Activated effector memory CD4-positive, alpha-beta T cell treated with anti-CD3 and anti-CD28 coated beads, Interleukin-2, amount 50 U/mL, for 16 hours (primary cell): ENCODE measurements around the gene SHROOM3.

Source experiments
- DNase-seq: peaks from one replicate; pipeline ENCODE4 v3.0.0-alpha.2; 2020

Gene SHROOM3

DNA sequence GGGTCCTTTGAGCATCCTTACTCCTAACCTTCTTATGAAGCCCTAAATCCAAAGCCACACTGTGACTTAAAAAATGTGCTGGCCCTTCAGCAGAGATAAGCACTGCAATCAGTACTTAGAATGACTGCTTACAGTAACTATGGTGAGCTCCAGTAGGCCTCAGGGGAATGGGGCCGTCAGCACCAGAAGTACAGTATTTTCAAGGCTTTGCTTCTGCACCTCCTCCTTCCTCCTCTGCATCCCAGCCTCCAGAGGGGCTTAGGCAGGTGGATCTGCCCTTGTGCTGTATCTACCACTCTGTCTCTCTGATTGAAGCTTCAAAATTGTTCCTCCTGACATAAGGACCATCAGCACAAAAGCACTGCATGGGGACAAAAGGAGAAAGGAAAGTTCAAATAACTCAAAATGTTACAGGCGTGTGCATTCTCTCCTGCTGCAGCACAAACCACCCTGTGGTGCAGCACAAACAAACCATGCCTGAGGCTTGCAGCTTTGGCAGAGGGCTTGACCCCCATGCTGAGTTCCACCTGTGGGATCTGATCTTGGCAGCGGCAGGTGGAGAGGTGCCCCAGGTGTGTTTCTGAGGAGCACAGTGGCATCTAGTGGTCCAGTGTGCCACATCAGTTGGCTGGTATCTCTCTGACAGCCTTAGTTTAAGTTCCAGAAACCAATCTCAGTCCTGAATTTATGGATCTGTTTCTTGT, 298.2 kb downstream of the SHROOM3 start:
- no peak for DNase-seq

DNA sequence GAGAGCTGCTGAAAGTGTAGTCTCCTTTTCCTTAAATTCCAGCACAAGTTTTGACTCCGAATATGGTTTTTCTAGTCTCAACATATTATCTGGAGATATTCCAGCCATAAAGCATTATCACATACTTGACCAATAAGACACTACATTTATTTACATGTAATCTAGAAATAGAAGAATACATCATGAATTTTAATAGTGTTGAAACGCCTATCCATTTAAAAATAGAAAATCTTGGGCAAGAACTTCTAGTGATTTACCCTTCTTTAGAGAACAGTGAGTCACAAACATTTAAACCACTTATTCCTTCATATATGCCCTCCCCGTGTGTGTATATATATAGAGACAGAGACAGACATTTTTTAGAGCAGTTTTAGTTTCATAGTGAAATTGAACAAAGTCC, 301.4 kb downstream of the SHROOM3 start:
- DNase-seq = no peak

DNA sequence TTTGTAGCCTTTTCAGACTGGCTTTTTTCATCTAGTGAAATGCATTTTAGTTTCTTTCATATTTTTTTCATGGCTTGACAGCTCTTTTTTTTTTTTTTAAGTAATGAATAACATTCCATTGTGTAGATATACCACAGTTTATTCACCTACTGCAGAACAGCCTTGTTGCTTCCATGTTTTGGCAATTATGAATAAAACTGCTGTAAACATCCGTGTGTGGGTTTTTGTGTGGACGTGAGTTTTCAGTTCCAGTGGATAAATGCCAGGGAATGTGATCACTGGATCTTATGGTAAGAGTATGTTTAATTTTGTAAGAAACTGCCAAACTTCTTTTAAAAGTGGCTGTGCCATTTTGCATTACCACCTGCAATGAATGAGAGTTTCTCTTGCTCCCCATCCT, 302.2 kb downstream of the SHROOM3 start:
- DNase-seq = no peak

DNA sequence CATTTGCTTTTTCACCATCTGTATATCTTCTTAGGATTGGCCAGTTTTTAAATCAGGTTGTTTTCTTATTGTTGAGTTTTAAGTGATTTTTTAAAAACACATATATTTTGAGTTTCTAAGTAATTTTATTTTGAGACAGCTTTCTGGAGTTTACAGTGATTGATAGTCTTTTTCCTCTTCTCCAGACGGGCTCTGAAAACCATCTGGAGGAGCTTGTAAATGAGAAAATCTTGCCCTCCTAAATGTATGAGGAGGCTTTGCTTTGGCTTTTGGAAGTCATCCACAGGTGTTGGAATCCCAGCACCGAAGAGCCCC, 302.7 kb downstream of the SHROOM3 start:
- DNase-seq = no peak

DNA sequence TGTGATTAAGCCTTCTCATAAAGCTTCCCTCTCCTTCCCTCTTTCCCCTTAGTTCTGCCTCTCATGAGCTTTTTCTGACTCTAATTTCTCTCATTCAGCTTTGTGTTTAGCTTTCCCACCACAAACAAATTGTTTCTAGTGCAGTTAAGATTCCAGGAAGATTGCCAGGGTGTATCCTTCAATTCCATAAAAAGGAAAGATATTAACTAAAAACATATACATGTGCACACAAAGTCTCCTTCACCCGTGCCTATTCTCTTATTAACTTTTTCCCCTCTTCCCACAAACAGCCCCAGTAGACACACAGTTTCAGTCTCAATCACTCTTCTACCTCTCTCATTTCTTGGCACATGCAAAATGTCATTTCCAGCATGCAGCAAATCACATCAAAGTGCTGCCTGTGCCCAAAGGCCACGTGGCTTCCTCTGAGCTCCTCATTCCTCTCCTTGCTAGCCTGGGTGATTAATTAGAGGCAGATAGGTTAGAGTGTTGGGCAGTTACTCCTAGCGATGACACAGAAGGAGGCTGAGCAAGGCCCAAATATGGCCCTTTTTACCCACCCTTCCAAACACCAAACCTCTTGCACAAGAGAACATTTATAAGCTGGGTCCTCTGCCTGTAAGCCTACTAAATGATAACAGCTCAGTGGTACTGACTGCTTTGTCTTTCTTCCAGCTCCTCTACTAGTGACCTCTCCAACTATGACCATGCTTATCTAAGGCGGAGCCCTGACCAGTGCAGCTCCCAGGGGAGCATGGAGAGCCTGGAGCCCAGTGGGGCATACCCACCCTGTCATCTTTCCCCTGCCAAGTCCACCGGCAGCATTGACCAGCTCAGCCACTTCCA, 303.3 kb downstream of the SHROOM3 start:
- no peak for DNase-seq

DNA sequence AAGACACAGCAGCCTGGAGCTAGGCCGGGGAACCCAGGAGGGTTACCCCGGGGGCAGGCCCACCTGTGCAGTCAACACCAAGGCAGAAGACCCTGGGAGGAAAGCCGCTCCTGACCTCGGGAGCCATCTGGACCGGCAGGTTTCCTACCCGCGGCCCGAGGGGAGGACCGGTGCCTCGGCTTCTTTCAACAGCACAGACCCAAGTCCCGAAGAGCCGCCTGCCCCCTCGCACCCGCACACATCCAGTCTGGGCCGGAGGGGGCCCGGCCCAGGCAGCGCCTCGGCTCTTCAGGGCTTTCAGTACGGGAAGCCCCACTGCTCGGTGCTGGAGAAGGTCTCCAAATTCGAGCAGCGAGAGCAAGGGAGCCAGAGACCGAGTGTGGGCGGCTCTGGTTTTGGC, 305.2 kb downstream of the SHROOM3 start:
- no peak for DNase-seq

DNA sequence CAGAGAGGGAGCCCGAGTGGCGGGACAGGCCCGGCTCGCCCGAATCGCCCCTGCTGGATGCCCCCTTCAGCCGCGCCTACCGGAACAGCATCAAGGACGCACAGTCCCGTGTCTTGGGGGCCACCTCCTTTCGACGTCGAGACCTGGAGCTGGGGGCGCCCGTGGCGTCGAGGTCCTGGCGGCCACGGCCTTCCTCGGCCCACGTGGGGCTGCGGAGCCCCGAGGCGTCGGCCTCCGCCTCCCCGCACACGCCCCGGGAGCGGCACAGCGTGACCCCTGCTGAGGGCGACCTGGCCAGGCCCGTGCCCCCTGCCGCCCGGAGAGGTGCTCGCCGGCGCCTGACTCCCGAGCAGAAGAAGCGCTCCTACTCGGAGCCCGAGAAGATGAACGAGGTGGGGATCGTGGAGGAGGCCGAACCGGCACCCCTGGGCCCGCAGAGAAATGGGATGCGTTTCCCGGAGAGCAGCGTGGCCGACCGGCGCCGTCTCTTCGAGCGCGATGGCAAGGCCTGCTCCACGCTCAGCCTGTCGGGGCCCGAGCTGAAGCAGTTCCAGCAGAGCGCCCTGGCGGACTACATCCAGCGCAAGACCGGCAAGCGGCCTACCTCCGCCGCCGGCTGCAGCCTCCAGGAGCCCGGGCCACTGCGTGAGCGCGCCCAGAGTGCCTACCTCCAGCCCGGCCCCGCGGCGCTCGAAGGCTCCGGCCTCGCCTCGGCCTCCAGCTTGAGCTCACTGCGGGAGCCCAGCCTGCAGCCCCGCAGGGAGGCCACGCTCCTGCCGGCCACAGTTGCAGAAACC, 306.0 kb downstream of the SHROOM3 start:
- no peak for DNase-seq

DNA sequence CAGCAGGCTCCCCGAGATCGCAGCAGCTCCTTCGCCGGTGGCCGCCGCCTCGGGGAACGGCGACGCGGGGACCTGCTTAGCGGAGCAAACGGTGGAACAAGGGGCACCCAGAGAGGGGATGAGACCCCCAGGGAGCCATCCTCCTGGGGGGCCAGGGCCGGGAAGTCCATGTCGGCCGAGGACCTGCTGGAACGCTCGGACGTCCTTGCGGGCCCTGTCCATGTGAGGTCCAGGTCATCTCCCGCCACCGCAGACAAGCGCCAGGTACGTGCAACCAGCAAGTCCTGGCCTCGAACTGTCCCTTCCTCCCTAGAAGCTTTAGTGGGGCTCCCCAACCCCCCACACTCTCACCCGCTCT, 306.6 kb downstream of the SHROOM3 start:
- DNase-seq = no peak

DNA sequence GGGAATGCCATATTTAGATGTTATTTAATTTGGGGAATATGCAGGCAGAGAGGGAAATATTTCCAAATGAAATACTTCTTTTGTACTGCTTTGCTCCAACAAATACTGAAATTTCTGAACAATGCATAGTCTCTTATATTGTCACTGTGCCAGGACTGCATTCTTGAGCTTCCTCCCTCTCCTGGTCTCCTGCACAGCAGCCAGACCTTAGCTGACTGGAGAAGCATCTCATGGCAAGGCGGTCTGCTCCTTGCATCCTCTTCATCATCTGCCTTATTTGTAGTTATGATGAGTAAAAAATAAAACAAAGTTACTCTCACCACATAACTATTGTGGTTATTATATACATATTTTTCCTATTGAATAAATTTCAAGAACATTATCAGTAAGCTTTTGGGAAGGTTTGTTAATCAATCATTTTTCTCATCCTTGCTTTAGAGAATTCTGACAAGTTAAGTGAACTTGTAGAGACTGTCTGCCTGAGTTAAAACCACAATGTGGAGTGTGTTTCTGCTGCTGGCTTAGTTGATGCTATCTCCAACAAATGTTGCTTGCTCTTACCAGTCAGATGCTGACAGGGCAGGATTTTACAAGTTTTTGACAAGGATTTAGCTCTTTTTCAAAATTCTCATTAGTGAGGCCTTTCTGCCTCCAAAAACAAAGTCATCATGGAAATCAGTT, 309.4 kb downstream of the SHROOM3 start:
- DNase-seq = no peak

DNA sequence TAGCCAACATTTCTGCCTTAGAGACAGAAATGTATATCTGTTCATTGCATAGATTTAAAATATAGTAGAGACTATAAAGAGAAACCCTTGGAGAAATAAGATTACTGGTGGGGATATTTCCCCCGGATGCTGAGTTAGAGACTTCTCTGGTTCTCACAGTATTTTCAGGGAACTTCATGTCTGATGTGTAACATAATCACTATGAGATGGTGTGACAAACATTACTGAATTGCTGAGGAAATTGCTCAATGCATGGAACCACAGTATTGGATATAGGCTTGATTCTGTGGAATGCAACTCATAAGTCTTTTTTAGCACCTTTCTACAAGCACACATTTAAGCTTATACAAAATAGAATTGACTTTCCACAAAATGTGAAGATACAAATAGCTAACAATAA, 310.2 kb downstream of the SHROOM3 start:
- DNase-seq = no peak

DNA sequence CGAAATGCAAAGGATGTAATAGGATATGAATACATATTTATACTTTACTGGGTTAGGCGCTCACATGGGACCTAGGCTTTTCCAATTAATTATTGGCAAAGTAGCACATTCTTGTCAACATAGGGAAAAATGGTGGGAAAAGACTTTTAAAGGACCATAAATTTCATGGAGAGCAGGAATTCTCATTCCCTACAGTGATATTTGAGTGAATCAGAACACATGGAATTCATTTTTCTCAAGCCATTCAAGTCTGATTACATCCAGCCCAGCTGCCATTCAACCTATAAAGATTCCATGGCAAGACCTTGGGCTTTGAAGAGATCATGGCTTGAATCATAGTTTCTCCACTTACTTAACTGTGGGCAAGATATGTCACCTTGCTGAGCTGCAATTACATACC, 312.5 kb downstream of the SHROOM3 start:
- no peak for DNase-seq

DNA sequence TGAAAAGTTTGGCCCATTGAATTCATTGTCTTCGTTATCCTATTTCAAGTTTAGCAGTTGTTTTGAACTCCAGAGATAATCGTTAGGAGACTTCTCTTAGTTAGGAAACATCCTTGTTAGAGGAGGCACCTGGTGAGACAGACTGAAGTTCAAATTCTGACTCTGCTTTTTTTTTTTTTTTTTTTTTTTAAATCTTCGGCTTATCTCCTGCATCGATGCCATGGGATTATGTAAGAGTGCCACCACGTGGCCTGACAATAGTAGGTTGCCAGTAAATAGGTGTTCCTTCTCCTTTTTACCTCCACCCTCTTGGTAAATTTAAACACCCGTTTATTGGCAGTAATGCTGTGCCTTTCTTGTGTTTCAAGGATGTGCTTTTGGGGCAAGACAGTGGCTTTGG, 313.6 kb downstream of the SHROOM3 start:
- DNase-seq = no peak

DNA sequence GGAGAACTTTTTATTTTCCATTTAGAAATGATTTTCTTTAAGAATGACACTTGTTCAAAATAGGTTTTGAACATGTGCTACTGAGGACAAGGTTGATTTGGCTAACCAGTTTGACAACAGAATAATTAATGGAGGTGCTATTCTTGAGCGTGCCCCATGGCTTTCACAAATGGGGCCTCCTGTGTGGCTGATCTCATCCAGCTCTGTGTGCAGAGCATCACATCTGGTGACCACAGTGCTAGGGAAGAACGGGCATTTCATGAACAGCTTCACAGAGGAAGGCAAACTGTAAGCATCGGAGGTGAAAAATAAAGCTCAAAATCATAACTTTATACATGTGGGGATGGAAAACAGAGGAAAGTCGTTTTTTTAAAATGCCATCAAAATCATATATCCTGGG, 314.3 kb downstream of the SHROOM3 start:
- DNase-seq = no peak

DNA sequence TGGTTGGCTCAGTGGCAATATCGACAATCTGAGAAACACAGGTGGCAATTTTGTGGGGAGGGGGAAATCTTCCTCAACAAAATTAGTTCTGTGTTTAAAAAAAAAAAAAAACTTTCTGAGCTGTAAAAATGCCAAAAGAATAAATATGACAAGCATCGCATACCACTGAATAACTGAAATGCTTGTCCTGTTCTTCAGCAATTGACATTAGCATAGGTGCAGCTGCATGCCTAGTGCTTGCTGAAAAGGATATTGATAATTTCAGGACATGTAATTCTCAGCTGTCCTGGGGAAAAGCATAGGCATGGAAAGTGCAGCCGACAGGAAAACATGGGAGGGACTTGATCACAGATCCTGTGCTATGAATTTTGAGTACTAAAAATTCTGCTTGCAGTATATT, 315.7 kb downstream of the SHROOM3 start:
- DNase-seq = no peak

DNA sequence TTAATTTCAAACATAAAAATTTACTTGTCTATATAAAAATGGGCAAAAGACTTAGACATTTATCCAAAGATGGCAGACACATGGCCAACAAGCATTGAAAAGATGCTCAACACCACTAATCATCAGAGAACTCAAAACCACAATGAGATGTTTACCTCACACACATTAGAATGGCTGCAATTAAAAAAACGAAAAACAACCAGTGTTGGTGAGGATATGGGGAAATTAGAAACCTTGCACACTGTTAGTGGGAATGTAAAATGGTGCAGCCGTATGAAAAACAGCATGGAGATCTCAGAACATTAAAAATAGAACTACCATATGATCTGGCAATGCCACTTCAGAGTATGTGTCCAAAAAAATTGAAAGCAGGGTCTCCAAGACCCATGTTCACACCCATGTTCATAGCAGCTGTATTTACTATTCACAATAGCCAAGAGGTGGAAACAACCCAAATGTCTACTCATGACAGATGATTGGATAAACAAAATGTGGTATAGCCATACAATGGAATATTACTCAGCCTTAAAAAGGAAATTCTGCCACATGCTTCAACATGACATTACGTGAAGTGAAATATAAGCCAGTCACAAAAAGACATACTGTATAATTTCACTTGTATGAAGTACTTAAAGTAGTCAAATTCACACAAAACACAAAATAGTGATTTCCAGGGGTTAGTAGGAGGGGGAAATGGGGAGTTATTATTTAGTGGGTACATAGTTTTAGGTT, 316.7 kb downstream of the SHROOM3 start:
- DNase-seq = no peak

DNA sequence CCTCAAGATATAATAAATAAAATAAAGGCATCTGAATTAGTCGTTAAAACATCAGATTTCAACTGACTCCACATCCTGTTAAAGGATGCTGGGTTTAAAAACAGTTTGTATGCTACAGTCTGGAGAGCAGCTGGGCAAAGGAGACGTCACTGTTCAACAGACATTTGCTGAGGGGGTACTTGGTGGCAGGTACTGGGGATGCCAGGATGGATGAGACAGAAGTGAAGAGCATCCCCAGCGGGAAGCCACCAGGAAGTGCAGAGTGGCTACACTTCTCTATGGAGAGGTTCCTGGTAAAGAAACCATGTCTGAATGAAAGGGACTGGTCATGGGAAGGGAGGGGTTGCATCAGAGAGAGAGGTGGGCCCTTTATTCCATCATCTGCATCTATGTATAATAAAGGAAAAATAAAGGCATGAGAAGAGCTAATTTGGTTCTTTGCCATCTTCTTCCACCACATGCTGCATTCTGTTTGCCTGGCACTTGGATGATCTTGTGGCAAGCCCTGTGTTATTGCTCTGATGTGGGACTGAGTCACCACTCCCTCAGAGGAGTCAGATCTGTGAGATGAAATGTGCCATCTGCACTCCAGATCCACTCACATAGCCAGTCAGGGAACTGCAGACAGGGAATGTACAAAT, 318.0 kb downstream of the SHROOM3 start:
- no peak for DNase-seq

DNA sequence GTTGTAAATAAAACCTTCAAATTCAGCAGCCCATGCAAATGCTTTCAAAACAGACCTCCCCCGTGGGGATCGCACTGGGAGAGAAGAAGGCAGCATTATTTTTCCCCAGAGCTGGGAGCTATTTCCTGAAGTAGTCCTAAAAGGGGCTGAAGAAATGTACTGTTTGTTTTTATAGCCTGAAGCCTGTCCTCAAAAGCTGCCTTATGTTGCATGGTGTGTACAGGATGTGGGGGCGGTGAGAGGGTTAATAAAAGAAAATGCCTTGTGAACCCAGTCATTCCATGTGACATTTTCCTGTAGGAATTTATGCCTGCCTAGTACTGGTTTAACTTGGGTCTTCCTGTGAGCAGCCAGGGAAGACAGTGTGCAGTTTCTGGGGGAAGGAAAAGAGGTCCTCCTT, 318.8 kb downstream of the SHROOM3 start:
- no peak for DNase-seq

DNA sequence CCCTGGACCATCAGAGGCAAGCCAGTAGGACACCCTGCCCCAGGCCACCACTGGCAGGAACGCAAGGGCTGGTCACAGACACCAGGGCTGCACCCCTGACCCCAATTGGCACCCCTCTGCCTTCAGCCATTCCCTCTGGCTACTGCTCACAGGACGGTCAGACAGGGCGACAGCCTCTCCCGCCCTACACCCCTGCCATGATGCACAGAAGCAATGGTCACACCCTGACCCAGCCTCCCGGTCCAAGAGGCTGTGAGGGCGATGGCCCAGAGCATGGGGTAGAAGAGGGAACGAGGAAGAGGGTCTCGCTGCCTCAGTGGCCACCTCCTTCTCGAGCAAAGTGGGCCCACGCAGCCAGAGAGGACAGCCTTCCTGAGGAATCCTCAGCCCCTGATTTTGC, 319.4 kb downstream of the SHROOM3 start:
- DNase-seq = no peak

DNA sequence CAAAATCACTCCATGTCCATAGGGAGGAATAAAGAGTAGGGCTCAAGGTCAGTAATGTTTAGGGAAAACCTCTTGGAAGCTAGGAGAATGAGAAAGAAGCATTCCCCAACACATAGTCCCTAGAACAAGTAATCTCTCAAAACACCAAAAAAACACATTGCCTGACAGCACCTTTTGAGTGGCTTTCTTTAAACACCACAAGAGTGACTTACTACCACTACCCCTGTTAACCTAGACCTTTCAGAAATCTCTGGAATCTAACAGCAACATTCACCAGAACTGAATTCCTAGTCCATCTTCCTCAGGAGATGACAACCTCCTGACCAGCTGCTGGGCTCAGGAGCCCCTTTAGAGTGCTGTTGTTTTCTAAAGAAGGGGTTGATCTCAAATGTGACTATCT, 320.7 kb downstream of the SHROOM3 start:
- no peak for DNase-seq

DNA sequence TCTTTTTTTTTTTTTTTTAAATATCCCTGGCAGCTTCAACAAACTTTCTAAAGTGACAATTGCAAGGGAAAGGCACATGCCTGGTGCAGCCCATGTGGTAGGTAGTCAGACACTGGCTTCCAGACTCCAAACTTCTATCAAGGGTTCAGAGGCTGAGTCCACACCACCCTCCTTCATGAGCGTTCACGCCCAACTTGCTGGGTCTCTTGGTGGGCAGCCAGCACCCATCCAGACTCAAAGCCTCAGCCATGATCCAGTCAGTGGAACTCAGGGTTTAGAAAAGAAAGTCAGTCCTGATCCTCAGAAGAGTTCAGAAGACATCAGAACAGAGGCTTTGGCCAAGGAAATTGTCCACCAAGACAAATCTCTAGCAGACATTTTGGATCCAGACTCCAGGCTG, 321.4 kb downstream of the SHROOM3 start:
- DNase-seq = no peak

DNA sequence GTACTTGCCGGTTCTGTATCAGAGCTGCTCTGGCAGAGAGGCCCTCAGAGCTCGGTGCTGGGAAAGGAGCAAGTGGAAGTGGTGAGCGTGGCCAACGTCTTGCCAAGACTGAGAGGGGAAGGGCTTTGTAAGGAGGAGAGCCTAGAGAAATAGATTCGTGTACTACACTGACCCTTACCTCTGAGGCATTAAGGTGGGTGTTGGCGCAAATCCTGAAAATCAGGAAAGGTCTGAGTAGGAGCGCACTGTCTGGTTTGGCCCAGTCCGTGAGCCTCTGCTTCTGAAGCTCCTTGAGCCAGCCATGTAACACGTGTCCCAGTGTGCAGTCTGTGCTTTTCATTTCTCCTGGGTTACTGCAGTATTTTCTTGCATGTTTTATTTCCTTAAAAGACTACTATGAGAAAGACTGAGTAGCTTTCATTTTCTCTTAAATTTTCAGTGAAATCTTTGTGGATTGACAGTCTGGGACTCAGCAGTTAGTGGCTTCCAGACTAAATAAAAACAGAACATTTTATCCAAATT, 322.4 kb downstream of the SHROOM3 start:
- no peak for DNase-seq

DNA sequence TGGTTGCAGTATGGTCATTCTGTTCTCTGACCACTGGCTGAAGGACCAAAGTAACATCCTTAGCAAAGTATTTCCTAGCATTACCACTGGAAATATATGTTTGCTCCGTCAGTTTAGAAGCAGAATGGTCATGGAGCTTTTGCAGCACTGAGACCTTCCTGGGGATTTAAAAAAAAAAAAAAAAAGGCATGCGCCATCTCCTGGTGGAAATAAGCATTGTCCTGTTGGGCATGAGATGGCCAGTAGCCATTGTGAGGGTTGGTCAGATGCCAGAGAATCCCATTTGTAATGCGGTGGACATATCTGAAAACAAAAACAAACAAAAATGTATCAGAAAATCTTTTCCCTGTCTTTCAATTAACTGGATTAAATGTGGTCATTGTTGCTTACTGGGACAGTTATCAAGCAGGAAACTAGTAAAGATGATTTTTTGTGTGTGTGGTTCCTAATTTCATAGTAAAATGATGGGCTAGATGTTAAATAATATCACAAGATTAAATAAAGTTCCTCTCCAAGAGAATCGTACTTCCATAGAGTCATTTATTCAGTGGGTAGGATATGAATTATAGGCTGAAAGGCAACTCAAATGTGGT, 323.4 kb downstream of the SHROOM3 start:
- no peak for DNase-seq
